Measurements from ENCODE around the gene PTPRCAP. TPM values are rescaled to one million over a fixed set of nuclear protein-coding genes. Genes with fewer than 3 reads are reported as not detected.

PTPRCAP gene
- total RNA-seq, 1 experiment from 2014 or later = 0.15 TPM

DNA sequence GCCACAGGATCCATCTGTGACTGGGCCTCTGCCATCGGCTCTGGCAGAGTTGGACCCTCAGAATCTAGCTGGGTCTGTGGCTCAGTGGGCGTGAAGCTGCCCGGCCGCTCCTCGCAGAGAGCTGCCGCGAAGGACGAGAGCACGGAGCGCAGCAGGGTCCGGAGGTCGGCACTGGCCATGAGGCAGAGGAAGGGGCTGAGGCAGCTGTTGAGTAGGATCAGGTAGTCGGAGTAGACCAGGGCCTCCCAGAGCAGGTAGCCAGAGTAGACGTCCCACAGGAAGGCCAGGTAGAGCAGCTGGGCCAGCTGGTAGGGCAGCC, 14.1 kb upstream of the PTPRCAP start:
- POLR2A ChIA-PET (ENCODE audit: unreplicated experiment) = no interaction called here
- H3K9me3 ChIP-seq (ENCODE audit: low read length) = no peaks in the 10 kb centered on the region

DNA sequence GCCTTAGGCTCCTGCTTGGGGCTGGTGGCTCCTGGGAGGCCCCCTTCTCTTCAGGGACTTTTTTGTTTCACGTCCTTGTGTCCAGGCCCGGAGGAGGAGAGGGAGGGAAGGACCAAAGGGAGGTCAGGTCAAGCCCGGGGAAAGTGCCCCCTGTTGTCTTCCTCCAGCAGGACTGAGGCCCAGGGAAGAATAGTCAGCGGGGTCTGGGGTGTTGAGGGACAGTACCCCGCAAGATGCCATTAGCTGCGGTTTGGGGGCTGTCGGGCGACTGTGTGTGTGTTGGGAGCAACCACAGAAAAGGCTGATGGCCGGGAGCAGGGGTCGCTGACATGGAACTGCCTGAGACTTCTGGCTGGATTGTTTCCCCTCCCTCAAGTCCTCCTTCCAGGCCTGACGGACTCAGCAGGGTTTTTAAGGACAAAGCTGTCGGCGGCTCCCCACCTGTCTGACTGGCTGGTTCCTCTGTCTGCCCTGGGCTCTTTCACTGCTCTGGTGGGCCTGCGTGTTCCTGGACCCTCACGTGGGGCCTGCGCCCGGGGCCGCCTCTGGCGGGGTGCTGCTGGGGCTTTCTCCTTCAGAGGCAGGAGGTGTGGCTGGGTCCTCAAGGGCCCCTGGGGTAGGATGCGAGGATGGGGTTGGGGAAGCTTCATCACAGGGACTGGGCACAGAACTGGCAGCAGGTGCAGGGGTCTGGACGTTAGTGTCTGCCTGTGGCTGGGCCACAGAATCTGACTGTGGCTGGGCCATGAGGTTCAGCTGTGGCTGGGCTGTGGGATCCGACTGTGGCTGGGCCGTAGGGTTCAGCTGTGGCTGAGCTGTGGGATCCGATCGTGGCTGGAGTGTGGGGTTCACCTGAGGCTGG, 13.5 kb upstream of the PTPRCAP start:
- Histone ChIP-seq H3K4me2 (ENCODE audit: low read length) (no peak overlapping the region), H2AFZ (ENCODE audit: low read length) (no peak overlapping the region), H3K9ac (ENCODE audit: low read length) (no peak overlapping the region), H3K36me3 (ENCODE audit: low read depth, low read length) (no peaks in the 10 kb centered on the region), H3F3A (ENCODE audit: low read length, unreplicated experiment) (no peaks in the 10 kb centered on the region), H3K9me2 (replicated peaks; ENCODE audit: low read length) (no peaks in the 10 kb centered on the region), H4K20me1 (ENCODE audit: low read length) (no peaks in the 10 kb centered on the region), H3K4me1 (ENCODE audit: insufficient read depth, low read length) (no peaks in the 10 kb centered on the region), H3K4me3 (ENCODE audit: low read length) (no peak overlapping the region), H3K79me2 (ENCODE audit: low read length) (no peaks in the 10 kb centered on the region), H3K27ac (ENCODE audit: low read length) (no peak overlapping the region), H3K9me3 (ENCODE audit: low read length) (no peaks in the 10 kb centered on the region), H3K27me3 (ENCODE audit: low read length) (no peaks in the 10 kb centered on the region)
- ChIA-PET POLR2A (ENCODE audit: unreplicated experiment) (interaction anchor here (0.5 kb wide), 1 partner anchor 12 kb away, joined by 3 read pairs; no protein-coding TSS in a partner anchor), CTCF (no interaction called here)
- DNase-seq = no peak
- intact Hi-C loops (cut with micrococcal nuclease) = no loop called here
- ATAC-seq = no peak
- TF ChIP-seq, protein P1, sequence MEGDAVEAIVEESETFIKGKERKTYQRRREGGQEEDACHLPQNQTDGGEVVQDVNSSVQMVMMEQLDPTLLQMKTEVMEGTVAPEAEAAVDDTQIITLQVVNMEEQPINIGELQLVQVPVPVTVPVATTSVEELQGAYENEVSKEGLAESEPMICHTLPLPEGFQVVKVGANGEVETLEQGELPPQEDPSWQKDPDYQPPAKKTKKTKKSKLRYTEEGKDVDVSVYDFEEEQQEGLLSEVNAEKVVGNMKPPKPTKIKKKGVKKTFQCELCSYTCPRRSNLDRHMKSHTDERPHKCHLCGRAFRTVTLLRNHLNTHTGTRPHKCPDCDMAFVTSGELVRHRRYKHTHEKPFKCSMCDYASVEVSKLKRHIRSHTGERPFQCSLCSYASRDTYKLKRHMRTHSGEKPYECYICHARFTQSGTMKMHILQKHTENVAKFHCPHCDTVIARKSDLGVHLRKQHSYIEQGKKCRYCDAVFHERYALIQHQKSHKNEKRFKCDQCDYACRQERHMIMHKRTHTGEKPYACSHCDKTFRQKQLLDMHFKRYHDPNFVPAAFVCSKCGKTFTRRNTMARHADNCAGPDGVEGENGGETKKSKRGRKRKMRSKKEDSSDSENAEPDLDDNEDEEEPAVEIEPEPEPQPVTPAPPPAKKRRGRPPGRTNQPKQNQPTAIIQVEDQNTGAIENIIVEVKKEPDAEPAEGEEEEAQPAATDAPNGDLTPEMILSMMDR (conservative IDR thresholded peaks at IDR 0.05; ENCODE audit: low read depth, low read length) = no peak
- no peak for TF ChIP-seq EZH2phosphoT487 (IDR thresholded peaks at IDR 0.05; ENCODE audit: borderline replicate concordance, low read length)
- TF ChIP-seq EZH2 (IDR thresholded peaks at IDR 0.05; ENCODE audit: low read length, unreplicated experiment) = no peak
- no TSS peak for BruUV-seq (replicated peaks)

More for the DNA sequence above, 14.1 kb upstream of the PTPRCAP start:
- Histone ChIP-seq H2AFZ (ENCODE audit: low read length) (no peak overlapping the region), H3K27ac (ENCODE audit: low read length) (no peak overlapping the region), H3F3A (ENCODE audit: low read length, unreplicated experiment) (no peaks in the 10 kb centered on the region), H3K4me2 (ENCODE audit: low read length) (no peak overlapping the region), H3K9me2 (replicated peaks; ENCODE audit: low read length) (no peaks in the 10 kb centered on the region), H3K4me3 (ENCODE audit: low read length) (no peak overlapping the region), H3K36me3 (ENCODE audit: low read depth, low read length) (no peaks in the 10 kb centered on the region), H3K9ac (ENCODE audit: low read length) (no peak overlapping the region), H4K20me1 (ENCODE audit: low read length) (no peaks in the 10 kb centered on the region), H3K27me3 (ENCODE audit: low read length) (no peaks in the 10 kb centered on the region), H3K79me2 (ENCODE audit: low read length) (no peaks in the 10 kb centered on the region), H3K4me1 (ENCODE audit: insufficient read depth, low read length) (no peaks in the 10 kb centered on the region)
- CTCF ChIA-PET = no interaction called here
- TF ChIP-seq, protein P1 (conservative IDR thresholded peaks at IDR 0.05; ENCODE audit: low read depth, low read length) = no peak
- TF ChIP-seq EZH2phosphoT487 (IDR thresholded peaks at IDR 0.05; ENCODE audit: borderline replicate concordance, low read length) = no peak
- no peak for TF ChIP-seq EZH2 (IDR thresholded peaks at IDR 0.05; ENCODE audit: low read length, unreplicated experiment)
- ATAC-seq (no peak), DNase-seq (no peak)
- no TSS peak for BruUV-seq (replicated peaks)
- intact Hi-C loops (cut with micrococcal nuclease) = no loop called here

DNA sequence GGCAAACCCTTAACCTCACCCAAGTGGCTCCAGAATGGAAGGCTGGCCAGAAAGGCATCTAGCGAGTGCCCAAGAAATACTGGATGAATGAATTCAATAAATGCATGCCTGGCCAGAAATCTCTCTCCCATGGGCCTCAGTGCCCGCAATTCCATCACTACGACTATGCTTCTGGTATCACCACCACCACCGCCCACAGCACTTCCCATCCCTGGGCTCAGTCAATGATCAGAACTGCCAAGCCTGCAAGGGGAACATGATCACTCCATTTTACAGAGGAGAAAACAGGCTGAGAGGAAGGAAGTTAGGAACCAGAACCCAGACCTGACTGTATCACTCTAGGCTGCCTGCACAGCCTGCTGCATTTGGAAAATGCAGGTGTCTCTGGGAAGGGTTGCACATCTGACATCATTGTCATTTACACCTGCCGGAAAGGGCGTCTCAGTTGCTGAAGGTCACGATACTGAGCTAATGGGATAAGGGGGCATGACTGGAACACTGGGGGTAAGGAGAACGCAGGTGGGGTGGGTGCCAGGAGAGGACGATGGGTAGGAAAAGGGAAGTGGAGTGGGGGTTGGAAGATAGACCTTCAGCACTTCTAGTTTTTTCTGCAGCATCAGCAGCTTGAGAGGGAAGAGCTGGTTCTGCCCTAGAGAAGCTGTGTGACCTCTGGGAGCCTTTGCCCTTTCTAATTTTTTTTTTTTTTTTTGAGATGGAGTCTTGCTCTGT, 11.8 kb upstream of the PTPRCAP start:
- ATAC-seq = no peak
- ChIA-PET POLR2A (ENCODE audit: unreplicated experiment) (no interaction called here), CTCF (no interaction called here)
- no peak for TF ChIP-seq EZH2phosphoT487 (IDR thresholded peaks at IDR 0.05; ENCODE audit: borderline replicate concordance, low read length)
- TF ChIP-seq EZH2 (IDR thresholded peaks at IDR 0.05; ENCODE audit: low read length, unreplicated experiment) = no peak
- TF ChIP-seq, protein P1 (conservative IDR thresholded peaks at IDR 0.05; ENCODE audit: low read depth, low read length) = no peak
- Histone ChIP-seq H4K20me1 (ENCODE audit: low read length) (no peaks in the 10 kb centered on the region), H3K4me1 (ENCODE audit: insufficient read depth, low read length) (0 out of 2 replicates have a peak, but pooled peaks cover under 1% of the 10 kb centered on the region), H2AFZ (ENCODE audit: low read length) (no peak overlapping the region), H3K4me3 (ENCODE audit: low read length) (no peak overlapping the region), H3K4me2 (ENCODE audit: low read length) (no peak overlapping the region), H3K27ac (ENCODE audit: low read length) (no peak overlapping the region), H3K9me2 (replicated peaks; ENCODE audit: low read length) (no peaks in the 10 kb centered on the region), H3K27me3 (ENCODE audit: low read length) (no peaks in the 10 kb centered on the region), H3K9ac (ENCODE audit: low read length) (no peak overlapping the region), H3K36me3 (ENCODE audit: low read depth, low read length) (no peaks in the 10 kb centered on the region), H3F3A (ENCODE audit: low read length, unreplicated experiment) (no peaks in the 10 kb centered on the region), H3K9me3 (ENCODE audit: low read length) (no peaks in the 10 kb centered on the region), H3K79me2 (ENCODE audit: low read length) (no peaks in the 10 kb centered on the region)
- no peak for DNase-seq
- intact Hi-C loops (cut with micrococcal nuclease) = no loop called here
- BruUV-seq (replicated peaks) = no TSS peak
